Prostate gland (tissue), 2 donors: Measurements from ENCODE around the gene KRTAP19-5. TPM values are rescaled to one million over a fixed set of nuclear protein-coding genes. Genes with fewer than 3 reads are reported as not detected.

Experiments used
- DNase-seq: peaks from one replicate; pipeline ENCODE4 v3.0.0-alpha.2; 2019; ENCODE audit warnings: low spot score
- H3K27ac ChIP-seq, 2 donors: fragments of 200-600 bp; sonication (generic); 2 replicates each; pipeline ENCODE4 v1.5.1; 2017 to 2019
- H3K27me3 ChIP-seq: fragments of 200-600 bp; sonication (generic); replicated peaks from 2 replicates; pipeline ENCODE4 v1.5.1; 2019; ENCODE audit not compliant: insufficient read depth
- H3K36me3 ChIP-seq, 2 donors: fragments of 200-600 bp; sonication (generic); 1 replicate in 1 of 2; 2 replicates in 1 of 2; pipeline versions ENCODE4 v1.5.1 to v1.8.1; 2017 to 2019
- H3K4me1 ChIP-seq: fragments of 200-600 bp; sonication (generic); replicated peaks from 2 replicates; pipeline ENCODE4 v1.5.1; 2019
- H3K4me3 ChIP-seq, 2 donors: fragments of 200-600 bp; sonication (generic); 2 replicates each; pipeline ENCODE4 v1.5.1; 2017 to 2019
- H3K9me3 ChIP-seq: fragments of 200-600 bp; sonication (generic); 2 replicates; pipeline ENCODE4 v1.5.1; 2017
- POLR2A ChIP-seq: fragments of 450-650 bp; IDR thresholded peaks from one replicate; pipeline ENCODE4 v1.6.1; 2016; ENCODE audit warnings: antibody characterized with exemption, mild to moderate bottlenecking
- POLR2AphosphoS5 ChIP-seq: sonication (generic); formaldehyde crosslinking; IDR thresholded peaks from one replicate; pipeline ENCODE4 v1.6.1; 2017; ENCODE audit warnings: antibody characterized with exemption
- WGBS: methylation state at CpG from one replicate; pipeline ENCODE4 v1.1.5; 2018; 5-methylcytosine and 5-hydroxymethylcytosine counted together
- intact Hi-C: fragments of 100-400 bp; cut with DNase I; formaldehyde crosslinking; loops from one replicate; pipeline ENCODE4 v1.14.2; 2022
- total RNA-seq, 2 donors: library from RNA; depleted of rRNA; stranded (reverse); fragments of >200 nt; gene quantifications; one replicate each; pipeline ENCODE4 v1.1.0, GENCODE V29; 2016
- TF ChIP-seq, protein P1 (sequence below), 4 experiments: fragments of 200-600 bp in 2 of 4; fragments of 450-650 bp in 2 of 4; sonication (generic) in 2 of 4; IDR thresholded peaks; 1 replicate in 3 of 4; 2 replicates in 1 of 4; pipeline ENCODE4 v1.5.1; 2016 to 2019; ENCODE audit warnings: antibody characterized with exemption in 4 of 4, mild to moderate bottlenecking in 2 of 4, moderate library complexity in 2 of 4

KRTAP19-5 gene
- total RNA-seq, 2 donors from 2014 or later = not detected

DNA sequence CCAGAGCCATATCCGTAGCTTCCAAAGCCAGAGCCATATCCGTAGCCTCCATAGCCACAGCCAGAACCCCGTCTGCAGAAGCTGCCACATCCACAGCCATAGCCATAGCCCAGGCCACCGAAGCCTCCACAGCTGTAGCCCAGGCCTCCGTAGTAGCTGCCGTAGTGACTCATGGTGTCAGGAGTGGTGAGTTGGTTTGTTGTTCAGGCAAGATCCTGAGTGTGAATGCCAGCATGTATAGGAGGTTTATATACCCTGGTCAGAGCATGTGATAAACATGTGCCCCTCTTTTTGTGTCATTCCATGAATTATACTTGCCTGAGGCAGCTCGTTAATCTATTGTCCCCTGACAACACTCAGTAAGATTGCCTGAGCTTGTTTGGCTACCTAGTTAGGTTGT, 21.8 kb downstream of the KRTAP19-5 start, which contains the start of gene KRTAP19-1:
Gene KRTAP19-1, minus strand, starts transcription at position 223 of the 400 bp plus-strand sequence. Its CDS starts 50 bp downstream, at position 173.
- no peaks in the 10 kb centered on the region for H3K4me1 ChIP-seq
- no peak within 1 kb of the TSS for H3K27ac ChIP-seq
- no peaks in the 10 kb centered on the region for H3K27me3 ChIP-seq
- intact Hi-C loops = no loop called here
- no peaks in the 10 kb centered on the region for H3K36me3 ChIP-seq
- TF ChIP-seq POLR2AphosphoS5 (no peak), POLR2A (no peak)
- TF ChIP-seq, protein P1, sequence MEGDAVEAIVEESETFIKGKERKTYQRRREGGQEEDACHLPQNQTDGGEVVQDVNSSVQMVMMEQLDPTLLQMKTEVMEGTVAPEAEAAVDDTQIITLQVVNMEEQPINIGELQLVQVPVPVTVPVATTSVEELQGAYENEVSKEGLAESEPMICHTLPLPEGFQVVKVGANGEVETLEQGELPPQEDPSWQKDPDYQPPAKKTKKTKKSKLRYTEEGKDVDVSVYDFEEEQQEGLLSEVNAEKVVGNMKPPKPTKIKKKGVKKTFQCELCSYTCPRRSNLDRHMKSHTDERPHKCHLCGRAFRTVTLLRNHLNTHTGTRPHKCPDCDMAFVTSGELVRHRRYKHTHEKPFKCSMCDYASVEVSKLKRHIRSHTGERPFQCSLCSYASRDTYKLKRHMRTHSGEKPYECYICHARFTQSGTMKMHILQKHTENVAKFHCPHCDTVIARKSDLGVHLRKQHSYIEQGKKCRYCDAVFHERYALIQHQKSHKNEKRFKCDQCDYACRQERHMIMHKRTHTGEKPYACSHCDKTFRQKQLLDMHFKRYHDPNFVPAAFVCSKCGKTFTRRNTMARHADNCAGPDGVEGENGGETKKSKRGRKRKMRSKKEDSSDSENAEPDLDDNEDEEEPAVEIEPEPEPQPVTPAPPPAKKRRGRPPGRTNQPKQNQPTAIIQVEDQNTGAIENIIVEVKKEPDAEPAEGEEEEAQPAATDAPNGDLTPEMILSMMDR (IDR thresholded peaks at IDR 0.05) = no peak
- H3K9me3 ChIP-seq = no peaks in the 10 kb centered on the region
- DNase-seq = no peak
- no peak within 1 kb of the TSS for H3K4me3 ChIP-seq
- WGBS = 74% methylated on average over 7 of the region's 7 CpGs

DNA sequence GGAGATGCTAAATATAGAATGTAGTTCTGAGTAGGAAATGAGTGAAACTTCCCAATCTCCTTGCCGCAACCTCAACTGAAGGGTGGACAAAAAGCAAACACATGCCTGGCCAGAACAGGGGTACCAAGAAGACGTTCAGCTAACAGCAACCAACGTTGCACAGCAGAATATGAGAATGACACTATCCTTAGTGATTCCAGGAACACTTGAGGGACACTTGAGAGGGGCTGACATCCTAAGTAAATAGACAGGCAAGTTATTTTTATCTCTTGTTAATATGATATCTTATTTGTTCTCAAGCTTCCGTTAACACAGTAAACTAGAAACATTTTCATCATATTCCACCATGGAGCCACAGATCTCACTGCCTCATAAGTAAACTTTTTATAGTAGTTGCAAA, 22.7 kb downstream of the KRTAP19-5 start:
- no peak overlapping the region for H3K27ac ChIP-seq
- intact Hi-C loops = no loop called here
- no peaks in the 10 kb centered on the region for H3K27me3 ChIP-seq
- no peaks in the 10 kb centered on the region for H3K9me3 ChIP-seq
- 77% methylated on average over 4 of the region's 4 CpGs for WGBS
- TF ChIP-seq, protein P1 (IDR thresholded peaks at IDR 0.05) = no peak
- TF ChIP-seq POLR2A = no peak
- no peak for TF ChIP-seq POLR2AphosphoS5
- no peak overlapping the region for H3K4me3 ChIP-seq
- H3K4me1 ChIP-seq = no peaks in the 10 kb centered on the region
- no peaks in the 10 kb centered on the region for H3K36me3 ChIP-seq
- no peak for DNase-seq

DNA sequence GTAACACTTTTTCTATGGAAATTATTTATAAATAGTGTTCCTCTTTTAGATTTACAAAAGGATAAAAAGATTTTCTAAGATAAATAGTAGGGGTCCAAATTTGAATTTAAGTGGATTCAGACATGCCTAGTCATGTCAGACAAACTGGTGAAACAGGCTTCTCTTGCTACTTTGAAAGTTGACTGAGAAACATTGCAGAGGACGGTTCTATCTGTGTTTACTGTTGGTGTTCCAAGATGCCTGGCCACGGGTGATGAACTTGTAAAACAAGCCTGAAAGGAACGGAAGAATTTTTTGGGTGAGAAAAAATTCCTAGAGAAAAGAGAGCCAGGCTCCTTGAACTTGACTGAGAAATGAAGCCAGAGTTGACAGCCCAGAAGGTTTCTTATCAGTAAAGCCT, 23.9 kb downstream of the KRTAP19-5 start:
- Histone ChIP-seq H3K36me3 (no peaks in the 10 kb centered on the region), H3K27me3 (no peaks in the 10 kb centered on the region), H3K9me3 (no peaks in the 10 kb centered on the region), H3K4me1 (no peaks in the 10 kb centered on the region), H3K4me3 (no peak overlapping the region), H3K27ac (no peak overlapping the region)
- DNase-seq = peak; percentile 24
- TF ChIP-seq POLR2AphosphoS5 (peak; percentile 32), POLR2A (no peak)
- TF ChIP-seq, protein P1 (IDR thresholded peaks at IDR 0.05) = no peak
- intact Hi-C loops = no loop called here
- WGBS = 15% methylated on average over 3 of the region's 3 CpGs

DNA sequence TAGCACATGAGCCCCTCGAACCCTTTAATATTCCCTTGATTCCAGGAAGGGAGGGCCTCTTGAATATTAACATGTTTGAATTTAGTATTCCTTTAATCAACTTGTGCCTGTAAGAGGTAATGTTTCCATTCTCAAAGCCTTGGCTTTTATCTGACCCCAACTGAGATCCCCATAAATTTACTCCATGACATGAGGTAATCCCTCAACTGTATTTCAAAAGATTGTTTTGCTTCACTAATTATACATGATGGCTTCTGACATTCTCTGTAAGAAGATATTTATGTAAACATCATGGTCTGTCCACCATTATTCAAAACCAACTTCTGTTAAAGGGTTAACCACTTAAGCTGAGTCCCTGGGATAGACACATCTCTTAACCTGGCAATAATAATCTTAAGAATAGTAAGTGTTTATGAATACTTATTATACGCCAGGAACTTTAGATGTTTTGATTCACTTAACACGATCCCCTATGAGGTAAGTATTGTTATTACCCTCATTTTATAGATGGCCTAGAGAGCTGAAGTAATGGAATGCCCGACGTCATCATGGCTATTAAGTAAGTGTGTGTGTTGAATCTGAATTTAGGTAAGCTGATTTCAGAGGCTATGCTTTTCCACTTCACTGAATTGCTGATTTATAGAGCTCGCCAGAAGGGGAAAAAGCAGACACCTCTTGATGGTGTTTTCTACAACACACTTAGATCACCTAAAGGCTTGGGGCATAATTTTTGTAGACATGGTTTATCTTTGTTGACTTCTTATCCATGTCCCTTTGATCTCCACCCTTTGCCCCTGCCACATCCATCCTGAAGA, 32.8 kb downstream of the KRTAP19-5 start:
- Histone ChIP-seq H3K36me3 (no peaks in the 10 kb centered on the region), H3K4me3 (no peak overlapping the region), H3K9me3 (no peaks in the 10 kb centered on the region), H3K4me1 (no peaks in the 10 kb centered on the region), H3K27ac (no peak overlapping the region), H3K27me3 (no peaks in the 10 kb centered on the region)
- TF ChIP-seq POLR2AphosphoS5 (no peak), POLR2A (no peak)
- TF ChIP-seq, protein P1 (IDR thresholded peaks at IDR 0.05) = no peak
- intact Hi-C loops = no loop called here
- no peak for DNase-seq
- WGBS = 65% methylated on average over 6 of the region's 6 CpGs

DNA sequence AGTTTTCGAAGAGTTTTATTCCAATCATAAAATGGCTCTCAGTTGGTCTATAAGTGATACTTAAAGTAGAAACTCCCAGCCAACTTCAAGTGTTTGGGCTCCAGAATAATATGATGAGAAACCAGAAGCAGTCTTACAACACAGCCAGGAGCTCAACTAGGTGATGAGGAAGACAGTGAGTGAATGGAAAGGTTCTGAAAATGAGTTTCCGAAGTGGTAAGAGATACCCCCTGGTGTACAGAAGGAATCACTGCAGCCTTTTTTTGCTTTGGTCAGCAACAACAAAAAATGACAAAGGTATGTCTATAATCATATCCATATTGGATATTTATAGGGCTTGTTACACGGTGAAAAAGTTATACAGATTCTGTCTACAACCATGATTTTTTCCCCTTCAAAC, 38.2 kb downstream of the KRTAP19-5 start:
- no peaks in the 10 kb centered on the region for H3K27me3 ChIP-seq
- H3K4me1 ChIP-seq = no peaks in the 10 kb centered on the region
- TF ChIP-seq POLR2A = no peak
- TF ChIP-seq POLR2AphosphoS5 = no peak
- TF ChIP-seq, protein P1 (IDR thresholded peaks at IDR 0.05) = peak in 3 of 4 experiments; percentile 25 to 51 (median 47)
- H3K4me3 ChIP-seq = no peak overlapping the region
- no peaks in the 10 kb centered on the region for H3K9me3 ChIP-seq
- 58% methylated on average over 3 of the region's 3 CpGs for WGBS
- H3K27ac ChIP-seq = no peak overlapping the region
- H3K36me3 ChIP-seq = no peaks in the 10 kb centered on the region
- intact Hi-C loops = no loop called here
- DNase-seq = no peak
